HG03103 (cell line): ENCODE data around the gene PRKAB2.
"Not testable (repeated sequence)": the region's sequence is repeated elsewhere in the genome, so short reads cannot be mapped to it uniquely, and the experiment has no call there.

ENCODE experiments used
- ATAC-seq: cut with Tn5 transposase; IDR thresholded peaks from one replicate; pipeline ENCODE4 v1.9.1; 2021; ENCODE audit warnings: low read depth; ENCODE audit not compliant: unreplicated experiment

PRKAB2 gene

DNA sequence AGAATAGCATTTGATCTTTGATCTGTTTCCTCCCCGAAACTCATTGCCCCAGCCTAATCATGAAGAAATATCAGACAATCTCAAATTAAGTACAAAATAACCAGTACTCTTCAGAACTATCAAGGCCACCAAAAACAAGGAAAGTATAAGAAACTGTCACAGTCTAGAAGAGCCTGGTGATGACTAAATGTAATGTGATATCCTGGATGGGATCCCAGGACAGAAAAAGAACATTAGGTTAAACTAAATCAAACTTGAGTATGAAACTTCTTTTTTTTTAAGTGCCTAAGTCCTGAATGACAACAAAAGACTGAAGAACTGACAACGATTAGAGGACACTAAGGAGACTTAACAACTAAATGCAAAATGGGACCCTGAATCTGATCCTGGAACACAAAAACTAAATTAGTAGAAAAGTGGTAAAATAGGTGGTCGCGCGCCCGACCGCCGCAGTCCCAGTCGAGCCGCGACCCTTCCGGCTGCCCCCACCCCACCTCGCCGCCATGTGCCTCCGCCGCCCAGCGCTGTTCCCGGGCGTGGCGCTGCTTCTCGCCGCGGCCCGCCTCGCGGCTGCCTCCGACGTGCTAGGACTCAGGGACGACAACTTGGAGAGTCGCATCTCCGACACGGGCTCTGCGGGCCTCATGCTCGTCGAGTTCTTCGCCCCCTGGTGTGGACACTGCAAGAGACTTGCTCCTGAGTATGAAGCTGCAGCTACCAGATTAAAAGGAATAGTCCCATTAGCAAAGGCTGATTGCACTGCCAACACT is 5.5 kb upstream of the PRKAB2 start:
- no peak for ATAC-seq

DNA sequence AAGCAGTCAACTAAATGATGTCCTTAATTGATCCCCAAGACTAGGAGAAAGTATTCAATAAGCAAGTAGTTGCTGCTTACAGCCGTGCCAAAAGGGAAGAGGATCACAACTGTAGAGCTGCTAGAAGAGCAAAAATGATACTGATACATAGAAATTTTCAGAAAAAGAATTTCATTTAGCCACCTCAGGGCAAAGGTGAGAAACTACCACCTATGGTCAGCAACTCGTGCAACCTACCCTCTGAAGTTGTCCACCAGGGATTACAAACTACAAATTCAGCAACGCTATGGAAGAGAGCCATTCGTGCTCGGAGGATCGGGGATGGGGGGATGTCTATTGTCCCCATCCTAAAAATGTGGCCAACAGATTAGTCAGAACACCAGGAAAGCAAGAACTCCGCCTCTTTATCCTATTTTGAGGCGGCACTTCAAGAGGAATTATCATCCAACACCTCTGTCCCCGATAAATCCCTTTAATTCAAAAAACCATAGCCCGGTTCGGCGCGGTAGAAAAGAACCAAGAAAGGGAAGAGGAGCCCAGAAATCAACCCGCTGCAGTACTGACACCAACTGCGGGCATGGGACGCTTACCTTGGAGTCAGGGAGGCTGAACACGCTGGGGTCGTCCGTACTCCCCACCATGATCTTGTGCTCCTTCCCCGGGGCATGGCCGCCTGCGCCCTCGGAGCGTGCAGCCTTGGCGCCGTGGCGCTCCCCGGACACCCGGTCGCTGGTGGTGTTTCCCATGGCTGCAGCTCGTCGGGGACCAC is 687 bp downstream of the PRKAB2 start:
- no peak for ATAC-seq

GRCh38 chr1:147169840-147170674 is 2.2 kb downstream of the PRKAB2 start:
- ATAC-seq = no peak

- no peak for ATAC-seq
These were observed 3.1 kb downstream of the PRKAB2 start for GRCh38 chr1:147169171-147169570.

DNA sequence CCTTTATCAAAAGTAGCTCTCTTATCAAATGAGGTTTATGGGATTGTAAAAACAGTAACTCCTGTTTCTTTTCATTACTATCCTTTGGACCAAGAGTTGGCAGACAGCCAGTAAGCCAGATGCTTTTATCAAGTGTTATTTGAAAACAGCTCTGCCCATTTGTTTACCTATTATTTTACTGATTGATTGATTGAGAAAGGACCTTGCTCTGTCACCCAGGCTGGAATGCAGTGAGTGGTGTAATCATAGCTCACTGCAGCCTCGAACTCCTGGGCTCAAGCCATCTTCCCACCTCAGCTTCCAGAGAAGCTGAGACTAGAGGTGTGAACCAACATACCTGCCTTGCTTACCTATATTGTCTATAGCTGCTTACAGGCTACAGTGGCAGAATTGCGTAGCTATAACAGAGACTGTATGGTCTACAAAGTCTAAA is 3.6 kb downstream of the PRKAB2 start:
- no peak for ATAC-seq

DNA sequence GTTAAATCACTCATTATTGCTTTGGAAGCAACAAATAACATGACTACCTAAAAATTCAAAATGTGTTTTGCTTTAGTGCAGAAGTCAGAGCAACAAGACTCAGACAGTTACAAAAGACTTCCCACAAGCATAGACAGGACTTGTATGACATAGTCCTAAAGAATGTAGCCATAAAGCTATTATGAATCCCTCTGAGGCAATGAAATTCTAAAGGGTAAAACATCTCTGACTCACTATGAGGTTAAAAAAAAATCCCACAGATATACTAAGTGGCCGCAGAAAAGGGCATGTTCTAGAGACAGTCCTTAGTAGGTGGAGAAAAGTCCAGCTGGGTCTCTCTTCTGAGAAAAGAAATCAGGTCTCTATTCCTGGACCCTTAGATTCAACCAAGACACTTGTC is 4.9 kb downstream of the PRKAB2 start:
- ATAC-seq = no peak

DNA sequence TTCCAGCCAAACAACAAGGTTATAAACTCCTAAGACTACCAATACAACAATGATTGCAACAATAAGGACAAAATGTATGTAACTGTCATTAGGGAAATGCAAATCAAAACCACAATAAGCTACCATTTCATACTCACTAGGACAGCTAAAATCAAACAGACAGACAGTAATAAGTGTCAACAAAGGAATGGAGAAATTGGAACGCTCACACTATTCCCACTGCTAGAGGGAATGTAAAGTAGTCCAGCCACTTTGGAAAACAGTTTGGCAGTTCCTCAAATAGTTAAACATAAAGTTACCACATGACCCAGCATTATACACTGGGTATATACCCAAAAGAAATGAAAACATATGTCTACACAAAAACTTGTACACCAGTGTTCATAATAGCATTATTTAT is 9.3 kb downstream of the PRKAB2 start:
- ATAC-seq = no peak

- ATAC-seq = no peak
These were observed 10.2 kb downstream of the PRKAB2 start for GRCh38 chr1:147162093-147162492.

GRCh38 chr1:147157116-147157515 is 15.2 kb downstream of the PRKAB2 start:
- ATAC-seq = not testable (repeated sequence)

DNA sequence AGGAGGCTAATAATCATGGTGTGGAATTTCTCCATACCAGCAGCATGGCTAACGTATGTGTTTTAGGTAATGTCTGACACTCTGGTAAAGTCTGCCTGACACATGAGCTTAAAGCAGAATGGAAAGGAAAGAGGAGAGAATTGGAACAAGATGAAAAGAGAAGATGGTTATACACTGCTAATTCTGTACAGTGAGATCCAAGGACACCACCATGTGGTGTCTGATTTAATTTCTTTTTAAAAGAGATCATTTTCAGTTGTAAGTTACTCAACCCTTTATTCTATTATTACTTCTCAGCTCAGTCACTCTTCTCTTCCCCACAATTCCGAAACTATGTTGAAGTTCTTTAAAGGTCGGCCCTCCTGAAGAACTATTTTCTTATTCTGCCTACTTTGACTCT is 15.6 kb downstream of the PRKAB2 start:
- ATAC-seq = no peak

DNA sequence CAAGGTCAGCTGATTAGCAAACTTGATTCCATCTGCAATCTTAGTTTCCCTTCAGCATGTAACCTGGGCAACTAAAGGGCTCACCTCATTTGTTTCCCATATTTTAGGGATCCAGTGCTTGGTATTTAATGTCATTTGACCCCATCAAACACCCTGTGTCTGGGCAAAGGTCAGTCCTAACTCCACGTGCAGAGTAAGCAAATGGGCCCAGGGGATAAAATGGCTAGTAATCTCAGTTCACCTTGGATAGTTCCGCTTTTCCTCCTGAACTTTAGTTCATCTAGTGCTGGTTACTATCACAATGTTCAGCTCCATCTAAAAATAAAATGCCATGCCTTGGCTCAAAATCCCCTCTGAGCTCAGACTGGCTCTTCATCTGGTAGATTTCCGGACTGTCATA is 19.5 kb downstream of the PRKAB2 start:
- no peak for ATAC-seq

GRCh38 chr1:147151244-147151643 is 21.0 kb downstream of the PRKAB2 start:
- ATAC-seq = no peak

- ATAC-seq = no peak
These were observed 29.4 kb downstream of the PRKAB2 start for GRCh38 chr1:147142886-147143285.

DNA sequence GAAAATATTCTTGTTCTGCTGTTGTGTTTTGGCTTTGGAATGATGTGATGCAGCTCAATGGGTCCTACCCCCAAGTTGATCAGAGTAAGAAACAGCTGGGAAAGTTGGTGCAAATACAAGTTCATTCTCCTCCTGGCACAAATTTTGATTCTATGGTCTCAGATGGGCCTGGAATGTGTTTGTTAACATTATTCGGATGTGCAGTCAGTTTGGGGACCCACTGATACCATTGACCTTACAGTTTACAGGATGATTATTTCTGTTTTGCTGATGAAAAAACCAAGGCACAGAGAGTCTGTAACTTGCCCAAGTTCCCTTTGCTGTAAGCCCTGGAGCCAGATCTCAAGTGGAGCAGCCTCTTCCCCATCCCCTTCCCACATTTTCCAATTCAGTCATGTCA is 41.5 kb downstream of the PRKAB2 start:
- ATAC-seq = not testable (repeated sequence)

DNA sequence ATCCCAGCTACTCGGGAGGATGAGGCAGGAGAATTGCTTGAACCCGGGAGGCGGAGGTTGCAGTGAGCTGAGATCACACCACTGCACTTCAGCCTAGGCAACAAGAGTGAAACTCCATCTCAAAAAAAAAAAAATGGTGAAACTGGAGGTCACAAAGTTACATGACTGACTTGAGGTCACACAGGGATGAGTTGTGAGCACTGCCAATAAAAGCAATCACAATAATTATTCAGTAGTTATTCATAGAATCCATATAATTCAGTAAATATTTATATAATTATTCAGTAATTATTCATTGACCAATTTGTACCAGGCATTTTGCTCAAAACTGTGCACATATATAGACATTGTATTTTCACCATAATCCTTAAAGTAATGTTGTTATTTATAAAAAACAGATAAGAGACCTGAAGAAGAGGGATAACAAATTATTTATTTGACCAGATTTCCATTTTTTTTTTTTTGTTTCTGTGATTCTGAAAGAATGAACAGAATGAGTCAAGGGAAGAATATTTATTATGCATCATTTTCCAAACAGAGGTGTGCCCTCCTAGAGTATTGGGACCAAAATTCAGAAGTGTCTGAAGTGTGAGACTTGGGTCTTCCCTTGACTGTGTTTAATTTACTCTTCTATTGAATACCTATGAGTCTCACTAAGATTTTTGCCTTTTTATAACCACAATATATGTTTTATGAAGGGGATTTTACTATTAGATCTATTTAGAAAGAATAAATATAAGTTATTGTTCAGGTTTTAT is 43.0 kb downstream of the PRKAB2 start:
- no peak for ATAC-seq

- no peak for ATAC-seq
These were observed 48.0 kb downstream of the PRKAB2 start for GRCh38 chr1:147124266-147124665.

DNA sequence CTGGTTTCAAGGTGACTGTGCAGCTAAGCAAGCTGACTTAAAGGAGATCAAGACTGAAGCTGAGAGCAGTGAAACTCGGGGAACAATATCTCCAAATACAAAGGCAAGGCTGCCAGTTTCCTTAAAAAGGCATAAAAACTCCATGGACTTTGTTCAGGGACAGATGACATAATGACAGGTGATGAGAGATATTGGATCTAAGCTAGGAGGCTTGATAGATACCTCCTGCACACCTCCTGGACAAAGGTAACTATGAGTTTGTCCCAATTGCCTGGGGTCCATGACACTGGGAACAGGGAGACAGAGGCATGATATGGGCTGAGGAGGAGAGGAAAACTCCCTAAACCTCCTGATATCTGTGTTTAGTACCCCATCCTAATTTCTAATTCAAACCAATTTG is 55.2 kb downstream of the PRKAB2 start:
- ATAC-seq = no peak

DNA sequence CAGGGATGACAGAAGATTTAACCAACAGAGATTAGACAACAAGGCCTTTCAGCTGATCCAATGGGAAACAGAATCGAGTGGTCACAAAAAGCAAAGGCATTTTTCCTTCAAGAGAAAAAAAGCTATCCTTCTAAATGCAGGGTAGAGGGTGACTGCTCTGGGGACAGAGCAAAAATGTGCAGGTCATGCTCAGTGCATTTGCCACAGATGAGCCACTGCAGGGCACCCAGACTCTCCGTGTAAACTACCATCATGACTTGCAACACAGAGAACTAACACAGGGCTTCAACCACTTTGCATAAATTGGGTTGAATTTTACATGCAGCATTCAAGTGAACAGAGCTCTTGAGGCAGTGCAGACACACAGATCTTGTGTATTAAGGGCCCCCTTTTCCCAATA is 56.8 kb downstream of the PRKAB2 start:
- ATAC-seq = no peak

DNA sequence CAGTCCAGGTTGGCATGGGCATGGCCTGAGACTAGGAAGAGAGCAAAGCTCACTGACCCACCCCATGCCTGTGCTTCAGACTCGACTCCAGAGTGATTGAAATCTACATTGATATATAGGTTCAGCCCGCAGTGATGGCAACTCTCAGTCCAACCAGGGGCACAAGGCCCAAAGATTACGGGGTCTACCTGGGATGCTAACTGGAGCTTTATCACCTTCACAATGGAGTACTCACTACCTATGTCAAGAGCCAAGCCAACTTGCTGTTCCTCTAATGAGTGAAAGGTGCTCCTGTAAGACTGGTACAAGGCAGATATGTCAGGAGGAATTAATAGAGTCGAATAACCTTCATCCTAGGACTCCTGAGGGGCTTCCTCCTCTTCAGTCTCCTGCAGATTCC is 57.2 kb downstream of the PRKAB2 start:
- ATAC-seq = not testable (repeated sequence)

- ATAC-seq = not testable (repeated sequence)
These were observed 57.9 kb downstream of the PRKAB2 start for GRCh38 chr1:147114353-147114752.
